NT2/D1 (cell line): ENCODE data around the gene SENP2.

ENCODE experiments used
- SUZ12 ChIP-seq: IDR thresholded peaks from 2 replicates; pipeline ENCODE4 v1.6.1; 2011; ENCODE audit not compliant: insufficient read length, insufficient read depth; ENCODE audit errors: extremely low read depth
- ZNF274 ChIP-seq: IDR thresholded peaks from 2 replicates; pipeline ENCODE4 v1.6.1; 2011; ENCODE audit warnings: mild to moderate bottlenecking, low read depth, low read length

DNA sequence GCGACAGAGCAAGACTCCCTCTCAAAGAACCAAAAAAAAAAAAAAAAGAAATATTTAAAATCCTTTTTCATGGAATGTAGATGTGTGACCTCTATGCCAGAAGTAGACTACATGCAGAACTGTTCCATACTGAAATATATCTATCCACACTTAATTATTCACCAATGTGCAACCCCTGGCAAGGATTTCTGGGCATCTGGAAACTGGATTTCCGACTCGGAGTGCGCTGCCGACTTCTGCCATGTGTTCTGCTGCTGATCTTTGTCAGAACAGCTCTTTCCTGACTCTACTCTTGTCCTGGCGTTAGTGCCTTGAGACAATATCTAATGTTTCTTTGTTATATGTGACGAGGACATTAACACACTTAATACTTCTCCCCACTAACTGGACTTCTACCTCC, 45.4 kb upstream of the SENP2 start:
- no peak for TF ChIP-seq SUZ12
- TF ChIP-seq ZNF274, result no peak
